Measurements from ENCODE around the gene PRKAG2.
A peak's percentile ranks its signal among the peaks of the same experiment; 100 is the strongest.

The PRKAG2 gene

DNA sequence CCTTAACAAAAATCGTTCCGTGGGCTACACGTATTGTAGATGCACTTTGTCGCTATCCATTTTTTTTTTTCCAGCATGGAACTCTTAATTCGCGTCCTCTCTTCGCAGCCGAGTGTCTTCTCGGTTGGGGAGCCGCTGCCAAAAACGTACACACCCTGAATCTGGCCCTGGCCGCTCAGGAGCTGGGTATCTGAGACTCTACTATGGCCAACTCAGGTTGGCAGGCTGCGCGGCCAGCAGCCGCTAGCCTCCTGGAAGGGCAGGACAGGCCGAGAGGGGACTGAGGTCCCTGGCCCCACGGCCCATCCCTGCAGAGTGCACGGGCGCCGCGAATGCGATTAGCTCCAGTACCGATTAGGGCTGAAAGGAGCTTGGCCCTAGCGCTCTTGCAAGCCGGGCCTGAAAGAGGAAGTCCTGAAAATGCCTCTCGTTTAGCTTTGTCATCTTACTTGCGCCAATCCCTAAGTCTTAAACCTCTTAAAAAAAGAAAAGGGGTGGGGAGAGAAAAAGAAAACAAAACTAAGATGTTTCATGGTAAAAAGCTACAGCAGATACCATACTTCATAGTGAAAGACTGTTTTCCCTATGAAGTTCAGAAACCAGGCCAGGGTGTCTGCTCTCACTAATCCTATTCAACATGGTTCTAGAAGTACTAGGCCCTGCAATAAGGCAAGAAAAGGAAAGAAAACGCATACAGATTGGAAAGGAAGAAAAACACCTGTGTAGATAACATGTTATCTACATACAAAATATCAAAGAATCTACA is 244.0 kb downstream of the PRKAG2 start:
- Histone ChIP-seq H3K27ac (ENCODE audit: low read depth, low read length, severe bottlenecking) (no peak overlapping the region), H3K9me3 (ENCODE audit: control insufficient read depth, low read length) (no peaks in the 10 kb centered on the region), H3K4me1 (ENCODE audit: control insufficient read depth, insufficient read depth, low read length, poor library complexity, severe bottlenecking) (peaks cover 14% of the 10 kb centered on the region), H3K36me3 (ENCODE audit: control insufficient read depth, insufficient read depth, low read length) (no peaks in the 10 kb centered on the region), H3K4me3 (ENCODE audit: extremely low read depth, insufficient read depth, low read length, poor library complexity, severe bottlenecking) (peak overlapping the region; percentile 34)
- WGBS, 2 experiments (ENCODE audit: insufficient coverage in 2 of 2): 28 to 33% methylated on average over 23 to 25 of the region's 28 CpGs

DNA sequence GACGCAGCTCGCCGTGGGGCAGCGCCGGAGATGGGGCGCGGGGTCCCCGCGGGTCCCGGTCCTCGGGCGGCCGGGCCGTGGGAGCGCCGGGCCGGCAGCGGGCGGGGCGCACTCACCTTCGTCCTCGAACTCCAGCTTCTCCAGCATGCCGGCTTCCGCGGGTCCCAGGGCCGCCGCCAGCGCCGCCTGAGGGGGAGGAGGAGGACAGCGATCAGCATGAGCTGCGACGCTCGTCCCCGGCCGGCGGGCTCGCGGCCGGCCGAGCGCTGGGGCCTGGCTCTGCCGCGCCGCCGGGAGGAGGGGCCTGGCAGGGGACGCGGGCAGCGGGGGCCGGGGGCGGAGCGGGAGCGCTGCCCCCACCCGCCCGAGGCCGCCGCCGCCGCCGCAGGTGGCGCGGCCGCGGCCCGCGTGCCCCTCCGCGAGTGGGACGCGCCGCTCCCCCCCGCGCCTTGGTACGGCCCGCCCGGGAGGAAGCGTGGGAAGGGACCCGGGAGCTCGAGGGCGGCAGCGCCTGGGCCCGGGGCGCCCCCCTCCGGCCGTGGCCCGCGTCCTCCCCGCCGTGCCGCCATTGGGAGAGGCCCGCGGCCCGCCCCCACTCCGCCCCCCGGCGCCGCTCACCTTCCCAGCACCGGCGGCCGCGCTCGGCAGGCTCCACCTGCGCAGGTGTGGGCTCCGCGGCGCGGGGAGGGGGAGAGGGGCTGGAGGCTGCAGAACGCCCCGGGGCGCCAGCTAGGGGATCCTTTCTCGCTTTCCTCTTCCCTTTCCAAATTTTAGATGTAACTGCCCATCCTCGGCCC is 244.8 kb downstream of the PRKAG2 start:
- WGBS, 2 experiments (ENCODE audit: insufficient coverage in 2 of 2): 1 to 2% methylated on average over 62 to 77 of the region's 111 CpGs
- Histone ChIP-seq H3K4me1 (ENCODE audit: control insufficient read depth, insufficient read depth, low read length, poor library complexity, severe bottlenecking) (peaks cover 10% of the 10 kb centered on the region), H3K27ac (ENCODE audit: low read depth, low read length, severe bottlenecking) (no peak overlapping the region), H3K4me3 (ENCODE audit: extremely low read depth, insufficient read depth, low read length, poor library complexity, severe bottlenecking) (peak overlapping the region; percentile 51), H3K9me3 (ENCODE audit: control insufficient read depth, low read length) (no peaks in the 10 kb centered on the region), H3K36me3 (ENCODE audit: control insufficient read depth, insufficient read depth, low read length) (no peaks in the 10 kb centered on the region)

DNA sequence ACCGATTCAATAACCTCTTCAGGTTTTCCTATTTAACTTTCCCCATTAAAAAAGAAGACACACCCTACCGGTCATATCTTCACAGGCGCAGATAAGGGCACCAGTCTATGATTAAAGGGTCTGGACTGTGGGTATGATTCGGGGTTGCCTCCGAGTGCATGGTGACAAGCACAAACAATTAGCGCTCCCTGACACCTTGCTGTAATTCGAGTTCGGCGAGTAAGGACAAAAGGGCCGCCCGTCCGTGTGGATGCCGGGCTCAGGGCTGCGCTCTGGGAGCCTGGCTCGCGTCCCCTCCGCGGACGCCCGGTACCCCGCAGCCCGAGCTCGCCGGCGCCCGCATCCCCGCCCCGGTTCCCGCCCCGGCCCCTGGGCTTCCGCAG is 245.4 kb downstream of the PRKAG2 start:
- Histone ChIP-seq H3K36me3 (ENCODE audit: control insufficient read depth, insufficient read depth, low read length) (no peaks in the 10 kb centered on the region), H3K9me3 (ENCODE audit: control insufficient read depth, low read length) (no peaks in the 10 kb centered on the region), H3K4me3 (ENCODE audit: extremely low read depth, insufficient read depth, low read length, poor library complexity, severe bottlenecking) (peak overlapping the region; percentile 51), H3K27ac (ENCODE audit: low read depth, low read length, severe bottlenecking) (no peak overlapping the region), H3K4me1 (ENCODE audit: control insufficient read depth, insufficient read depth, low read length, poor library complexity, severe bottlenecking) (peaks cover 10% of the 10 kb centered on the region)
- WGBS, 2 experiments (ENCODE audit: insufficient coverage in 2 of 2): 0% methylated on average over 19 to 29 of the region's 31 CpGs

DNA sequence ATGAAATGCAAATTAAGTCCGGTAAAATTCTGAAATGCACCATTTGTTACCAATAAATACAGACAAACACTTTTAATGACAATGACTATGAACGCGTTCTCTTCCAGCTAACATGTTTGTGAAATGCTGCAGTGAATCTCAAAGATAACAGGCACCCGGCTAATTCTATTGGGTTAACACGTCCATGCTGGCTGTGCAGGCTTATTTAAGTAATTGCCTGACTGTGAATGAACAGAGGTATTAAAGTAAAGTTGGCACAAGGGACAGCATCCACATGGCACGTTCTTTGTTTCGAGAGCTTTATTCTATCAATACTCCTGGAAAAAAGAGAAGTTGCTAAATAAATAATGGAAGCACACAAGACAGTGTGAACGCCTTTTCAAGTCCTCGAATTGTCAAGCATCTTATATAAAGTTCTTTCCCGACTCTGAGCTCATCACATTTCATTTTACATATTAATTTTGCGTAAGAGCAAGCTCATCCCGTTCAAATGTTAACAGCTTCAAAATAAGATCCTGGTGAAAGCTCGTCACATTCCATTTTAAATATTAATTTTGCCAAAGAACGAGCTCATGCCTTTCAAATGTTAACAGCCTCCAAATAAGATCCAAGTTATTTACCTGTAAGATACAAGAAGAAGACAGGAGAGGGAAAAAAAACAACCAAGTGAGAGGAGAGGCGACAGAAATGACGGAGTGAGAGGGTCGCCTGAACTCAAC is 245.9 kb downstream of the PRKAG2 start:
- Histone ChIP-seq H3K27ac (ENCODE audit: low read depth, low read length, severe bottlenecking) (no peak overlapping the region), H3K4me3 (ENCODE audit: extremely low read depth, insufficient read depth, low read length, poor library complexity, severe bottlenecking) (peak overlapping the region; percentile 51), H3K4me1 (ENCODE audit: control insufficient read depth, insufficient read depth, low read length, poor library complexity, severe bottlenecking) (peaks cover 10% of the 10 kb centered on the region), H3K36me3 (ENCODE audit: control insufficient read depth, insufficient read depth, low read length) (no peaks in the 10 kb centered on the region), H3K9me3 (ENCODE audit: control insufficient read depth, low read length) (no peaks in the 10 kb centered on the region)
- 23 to 37% methylated on average over 10 to 12 of the region's 17 CpGs for WGBS, 2 experiments (ENCODE audit: insufficient coverage in 2 of 2)

DNA sequence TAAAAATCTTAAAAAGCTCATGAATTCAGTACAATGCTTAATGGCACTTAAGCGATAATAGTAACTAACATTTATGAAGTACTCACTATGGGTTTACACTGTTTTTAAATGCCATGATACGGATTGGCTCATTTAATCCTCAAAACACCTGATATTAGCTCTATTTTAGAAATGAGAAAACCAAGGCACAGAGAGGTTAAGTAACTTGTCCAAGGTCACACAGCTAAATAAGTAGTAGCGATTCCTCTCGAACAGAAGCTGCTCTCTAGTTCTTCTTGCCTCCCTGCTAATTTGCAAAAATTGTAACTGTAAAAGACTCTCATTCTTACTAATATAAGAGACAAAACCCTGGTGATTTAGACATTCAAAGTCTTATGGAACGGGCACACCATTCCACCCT is 246.6 kb downstream of the PRKAG2 start:
- H3K4me1 ChIP-seq (ENCODE audit: control insufficient read depth, insufficient read depth, low read length, poor library complexity, severe bottlenecking): peaks cover 10% of the 10 kb centered on the region
- 73 to 93% methylated on average over 3 to 4 of the region's 5 CpGs for WGBS, 2 experiments (ENCODE audit: insufficient coverage in 2 of 2)
- no peaks in the 10 kb centered on the region for H3K9me3 ChIP-seq (ENCODE audit: control insufficient read depth, low read length)
- H3K4me3 ChIP-seq (ENCODE audit: extremely low read depth, insufficient read depth, low read length, poor library complexity, severe bottlenecking): peak overlapping the region; percentile 51
- H3K27ac ChIP-seq (ENCODE audit: low read depth, low read length, severe bottlenecking): no peak overlapping the region
- no peaks in the 10 kb centered on the region for H3K36me3 ChIP-seq (ENCODE audit: control insufficient read depth, insufficient read depth, low read length)

DNA sequence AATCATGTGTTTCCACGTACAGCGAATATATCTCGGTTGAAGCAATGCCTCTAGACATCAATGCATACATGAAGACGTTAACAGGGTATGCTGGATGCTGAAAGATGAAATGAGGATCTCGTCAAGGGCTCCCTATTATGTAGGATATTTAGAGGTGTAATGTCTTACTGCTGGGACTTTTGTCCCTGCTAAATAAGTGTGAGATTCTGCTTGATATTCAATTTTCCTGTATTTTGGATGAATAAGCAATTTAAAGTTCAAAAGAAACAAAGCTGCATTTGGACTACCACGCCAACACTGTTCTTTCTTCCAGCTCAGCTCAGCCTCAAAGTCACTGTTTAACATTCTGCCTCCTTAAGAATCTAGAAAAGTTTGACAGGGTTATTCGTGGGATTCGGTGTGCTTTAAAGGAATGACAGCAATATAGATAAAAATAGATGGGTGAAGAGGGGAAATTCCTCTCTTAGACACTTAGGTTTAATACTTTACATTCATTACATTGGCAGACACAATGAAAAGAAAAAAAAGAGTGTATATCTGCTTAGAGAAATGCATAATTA is 247.1 kb downstream of the PRKAG2 start:
- Histone ChIP-seq H3K4me1 (ENCODE audit: control insufficient read depth, insufficient read depth, low read length, poor library complexity, severe bottlenecking) (peaks cover 10% of the 10 kb centered on the region), H3K27ac (ENCODE audit: low read depth, low read length, severe bottlenecking) (no peak overlapping the region), H3K9me3 (ENCODE audit: control insufficient read depth, low read length) (no peaks in the 10 kb centered on the region), H3K4me3 (ENCODE audit: extremely low read depth, insufficient read depth, low read length, poor library complexity, severe bottlenecking) (no peak overlapping the region), H3K36me3 (ENCODE audit: control insufficient read depth, insufficient read depth, low read length) (no peaks in the 10 kb centered on the region)
- WGBS, 2 experiments (ENCODE audit: insufficient coverage in 2 of 2): 88 to 90% methylated on average over 1 to 6 of the region's 8 CpGs

DNA sequence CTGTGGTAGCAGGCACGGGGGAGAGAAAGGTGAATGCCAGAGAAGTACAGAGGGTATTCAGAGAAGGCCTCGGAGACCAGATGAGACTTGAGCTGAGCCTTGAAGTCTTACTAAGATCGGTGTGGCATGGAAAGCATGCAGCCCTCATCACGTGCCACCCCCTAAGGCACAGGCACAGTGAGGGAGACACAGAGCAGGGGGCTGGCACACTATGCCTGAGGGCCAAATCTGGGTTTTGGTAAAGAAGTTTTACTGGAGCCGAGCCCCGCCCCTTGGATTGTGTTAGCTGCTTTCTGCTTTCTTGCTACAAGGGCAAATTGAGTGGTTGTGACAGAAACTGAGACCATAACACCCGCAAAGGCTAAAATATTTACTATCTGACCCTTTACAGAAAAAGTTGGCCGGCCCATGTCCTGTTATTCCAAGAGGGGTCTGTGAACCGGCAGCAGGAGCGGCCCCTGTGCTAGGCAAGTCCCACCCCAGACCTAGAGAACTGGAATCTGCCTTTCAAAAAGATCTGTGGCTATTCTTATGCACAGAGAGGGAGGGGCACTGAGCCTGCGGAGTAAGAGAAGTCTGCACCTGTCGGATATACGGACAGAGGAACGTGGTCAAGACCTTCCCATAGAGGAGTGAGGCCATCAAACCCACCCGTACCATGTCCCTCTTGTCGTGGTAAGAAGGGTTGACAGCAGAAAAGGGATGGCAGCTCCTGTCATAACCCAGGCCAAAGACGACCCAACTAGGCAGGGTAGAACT is 247.9 kb downstream of the PRKAG2 start:
- Histone ChIP-seq H3K4me3 (ENCODE audit: extremely low read depth, insufficient read depth, low read length, poor library complexity, severe bottlenecking) (no peak overlapping the region), H3K4me1 (ENCODE audit: control insufficient read depth, insufficient read depth, low read length, poor library complexity, severe bottlenecking) (peaks cover 10% of the 10 kb centered on the region), H3K36me3 (ENCODE audit: control insufficient read depth, insufficient read depth, low read length) (no peaks in the 10 kb centered on the region), H3K27ac (ENCODE audit: low read depth, low read length, severe bottlenecking) (no peak overlapping the region), H3K9me3 (ENCODE audit: control insufficient read depth, low read length) (no peaks in the 10 kb centered on the region)
- WGBS, 2 experiments (ENCODE audit: insufficient coverage in 2 of 2): 44 to 48% methylated on average over 14 of the region's 17 CpGs

DNA sequence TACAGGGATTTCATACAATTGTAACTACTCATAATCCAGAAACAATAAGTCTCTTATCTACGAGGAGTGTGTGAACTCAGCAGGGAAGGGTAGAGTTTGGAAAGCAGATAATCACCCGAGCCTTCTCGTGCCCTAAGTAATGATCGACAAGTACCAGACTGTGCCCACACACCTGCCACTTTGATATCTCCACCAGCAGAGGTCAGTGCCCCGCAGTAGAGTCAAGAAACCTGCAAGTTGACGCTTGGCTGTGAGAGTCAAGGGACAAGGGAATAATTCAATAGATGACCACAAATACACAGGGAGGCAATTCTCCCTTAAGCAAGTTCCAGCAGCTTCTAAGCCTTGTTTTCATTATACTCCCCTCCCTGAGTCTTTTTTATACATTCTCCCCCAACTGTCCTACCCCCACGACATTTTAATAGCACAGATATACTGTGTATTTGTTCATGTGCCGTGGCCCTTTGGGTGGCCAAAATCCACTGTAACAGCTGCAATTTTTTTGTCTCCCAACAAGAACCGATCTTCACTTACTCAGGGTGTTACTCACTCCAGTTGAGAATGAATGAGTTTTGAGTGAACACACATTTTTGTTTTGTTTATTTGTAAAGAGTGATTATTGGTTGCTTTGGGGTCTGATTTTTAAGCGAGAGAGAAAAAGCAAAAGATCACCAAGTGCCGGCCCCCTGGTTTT is 250.3 kb downstream of the PRKAG2 start:
- H3K4me3 ChIP-seq (ENCODE audit: extremely low read depth, insufficient read depth, low read length, poor library complexity, severe bottlenecking): no peak overlapping the region
- H3K27ac ChIP-seq (ENCODE audit: low read depth, low read length, severe bottlenecking): no peak overlapping the region
- H3K36me3 ChIP-seq (ENCODE audit: control insufficient read depth, insufficient read depth, low read length): no peaks in the 10 kb centered on the region
- no peaks in the 10 kb centered on the region for H3K9me3 ChIP-seq (ENCODE audit: control insufficient read depth, low read length)
- peaks cover 10% of the 10 kb centered on the region for H3K4me1 ChIP-seq (ENCODE audit: control insufficient read depth, insufficient read depth, low read length, poor library complexity, severe bottlenecking)
- WGBS, 2 experiments (ENCODE audit: insufficient coverage in 2 of 2): 53 to 96% methylated on average over 4 to 5 of the region's 11 CpGs

DNA sequence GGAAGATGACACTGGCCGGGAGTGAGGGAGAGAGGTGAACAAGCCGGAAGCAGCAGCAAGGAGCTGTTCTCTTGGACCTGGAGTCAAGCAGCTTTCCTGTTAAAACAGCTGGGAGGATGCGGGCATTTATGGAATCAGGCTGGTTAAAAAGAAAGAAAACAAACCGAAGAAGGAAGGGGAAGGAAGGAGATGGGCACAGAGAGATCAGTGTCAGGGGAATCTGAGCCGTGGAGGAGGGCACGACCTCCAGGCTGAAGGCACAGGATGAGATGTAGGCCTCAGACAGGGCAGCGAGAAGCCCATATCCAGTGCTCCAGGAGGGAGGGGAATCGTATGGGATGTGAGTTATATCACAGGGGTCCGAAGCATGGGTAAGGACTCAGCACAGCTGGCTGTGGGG is 251.3 kb downstream of the PRKAG2 start:
- Histone ChIP-seq H3K9me3 (ENCODE audit: control insufficient read depth, low read length) (no peaks in the 10 kb centered on the region), H3K4me3 (ENCODE audit: extremely low read depth, insufficient read depth, low read length, poor library complexity, severe bottlenecking) (no peak overlapping the region), H3K4me1 (ENCODE audit: control insufficient read depth, insufficient read depth, low read length, poor library complexity, severe bottlenecking) (peaks cover 10% of the 10 kb centered on the region), H3K27ac (ENCODE audit: low read depth, low read length, severe bottlenecking) (no peak overlapping the region), H3K36me3 (ENCODE audit: control insufficient read depth, insufficient read depth, low read length) (peaks cover 2% of the 10 kb centered on the region)
- 84 to 93% methylated on average over 7 to 8 of the region's 9 CpGs for WGBS, 2 experiments (ENCODE audit: insufficient coverage in 2 of 2)
